CD4-positive, CD25-positive, alpha-beta regulatory T cell (primary cell): Measurements from ENCODE around the gene PLA2G6. TPM values are rescaled to one million over a fixed set of nuclear protein-coding genes. Genes with fewer than 3 reads are reported as not detected.
A peak's percentile ranks its signal among the peaks of the same experiment; 100 is the strongest.
"Not testable (repeated sequence)": the region's sequence is repeated elsewhere in the genome, so short reads cannot be mapped to it uniquely, and the experiment has no call there.

Experiments
- ATAC-seq, 2 donors: fragments of 150-1000 bp; cut with Tn5 transposase; one replicate each; pipeline ENCODE4 v1.10.0; 2021; ENCODE audit warnings: low read depth in 2 of 2, moderate number of reproducible peaks in 2 of 2, moderate library complexity in 1 of 2
- DNase-seq, 3 donors: peaks; one replicate each; pipeline versions ENCODE4 v3.0.0 to v3.0.0-alpha.2; 2012 to 2022; ENCODE audit warnings: mixed read lengths in 1 of 3
- H3K27ac ChIP-seq: one replicate; pipeline ENCODE4 v1.7.0; 2013; ENCODE audit warnings: mild to moderate bottlenecking, low read length; ENCODE audit not compliant: insufficient read depth, poor library complexity, severe bottlenecking
- H3K27me3 ChIP-seq: one replicate; pipeline ENCODE4 v1.7.0; 2013; ENCODE audit warnings: low read length; ENCODE audit not compliant: control insufficient read depth, insufficient read depth
- H3K36me3 ChIP-seq: one replicate; pipeline ENCODE4 v1.7.0; 2013; ENCODE audit warnings: mild to moderate bottlenecking, low read length, moderate library complexity; ENCODE audit not compliant: control insufficient read depth, insufficient read depth
- H3K4me1 ChIP-seq: 2 replicates; pipeline ENCODE4 v1.7.0; 2013; ENCODE audit warnings: mild to moderate bottlenecking, low read length; ENCODE audit not compliant: insufficient read depth, control insufficient read depth, poor library complexity, severe bottlenecking
- H3K4me3 ChIP-seq: one replicate; pipeline ENCODE4 v1.7.0; 2013; ENCODE audit warnings: low read depth, mild to moderate bottlenecking, low read length, moderate library complexity
- H3K9me3 ChIP-seq, 2 experiments: 1 replicate in 1 of 2; 2 replicates in 1 of 2; pipeline ENCODE4 v1.7.0; 2013; ENCODE audit warnings: low read length in 2 of 2, mild to moderate bottlenecking in 1 of 2, moderate library complexity in 1 of 2; ENCODE audit not compliant: control insufficient read depth in 2 of 2
- H3K27ac Mint-ChIP-seq, 3 donors: one replicate each; pipeline ENCODE4 v1.8.0; 2020 to 2022; ENCODE audit warnings: mild to moderate bottlenecking in 3 of 3, mixed read lengths in 3 of 3, moderate library complexity in 2 of 3
- H3K27me3 Mint-ChIP-seq: one replicate; pipeline ENCODE4 v1.8.0; 2022; ENCODE audit warnings: mild to moderate bottlenecking, mixed read lengths
- H3K36me3 Mint-ChIP-seq: one replicate; pipeline ENCODE4 v1.8.0; 2020; ENCODE audit warnings: mixed read lengths
- H3K4me1 Mint-ChIP-seq, 4 donors: one replicate each; pipeline ENCODE4 v1.8.0; 2020 to 2022; ENCODE audit warnings: mixed read lengths in 4 of 4, mild to moderate bottlenecking in 1 of 4
- H3K4me3 Mint-ChIP-seq, 4 donors: one replicate each; pipeline ENCODE4 v1.8.0; 2020 to 2022; ENCODE audit warnings: mild to moderate bottlenecking in 4 of 4, mixed read lengths in 4 of 4, moderate library complexity in 3 of 4
- H3K9me3 Mint-ChIP-seq, 7 donors: one replicate each; pipeline ENCODE4 v1.8.0; 2020 to 2022; ENCODE audit warnings: mixed read lengths in 7 of 7, mild to moderate bottlenecking in 3 of 7, moderate library complexity in 2 of 7
- polyA plus RNA-seq, 4 donors: library from polyadenylated mRNA; unstranded; fragments of 300-500 nt; fragmentation: Illumina TruSeq; gene quantifications; one replicate each; pipeline ENCODE4 v1.2.3, GENCODE V29; 2021
- total RNA-seq: library from RNA; stranded (reverse); gene quantifications from one replicate; pipeline ENCODE4 v1.2.3, GENCODE V29; 2022

PLA2G6 gene
- total and polyA plus RNA-seq, 5 donors from 2014 or later: 2.6 to 137 (median 5.5) TPM

DNA sequence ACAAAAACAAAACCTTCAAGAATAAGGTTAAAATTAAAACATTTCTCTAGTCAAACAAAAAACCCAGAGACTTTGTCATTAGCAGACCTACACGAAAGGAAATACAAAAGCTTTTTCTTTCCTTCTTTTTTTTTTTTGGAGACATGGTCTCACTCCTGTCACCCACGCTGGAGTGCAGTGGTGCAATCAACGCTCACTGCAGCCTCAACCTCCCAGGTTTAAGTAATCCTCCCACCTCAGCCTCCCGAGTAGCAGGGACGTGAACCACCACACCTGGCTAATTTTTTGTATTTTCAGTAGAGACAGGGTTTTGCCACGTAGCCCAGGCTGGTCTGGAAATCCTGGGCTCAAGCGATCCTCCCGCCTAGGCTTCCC, 30.5 kb downstream of the PLA2G6 start:
- no peak for DNase-seq
- no peak overlapping the region for H3K27ac Mint-ChIP-seq
- ATAC-seq: no peak
- Histone ChIP-seq H3K27me3 (no peaks in the 10 kb centered on the region), H3K4me3 (no peak overlapping the region), H3K27ac (no peak overlapping the region), H3K9me3 (no peaks in the 10 kb centered on the region), H3K36me3 (no peaks in the 10 kb centered on the region), H3K4me1 (no peaks in the 10 kb centered on the region)
- H3K9me3 Mint-ChIP-seq: no peaks in the 10 kb centered on the region
- no peaks in the 10 kb centered on the region for H3K27me3 Mint-ChIP-seq
- no peak overlapping the region for H3K4me3 Mint-ChIP-seq
- peaks cover 17% of the 10 kb centered on the region for H3K36me3 Mint-ChIP-seq
- H3K4me1 Mint-ChIP-seq: peaks cover 10 to 20% (median 17%) of the 10 kb centered on the region in 4 donors

DNA sequence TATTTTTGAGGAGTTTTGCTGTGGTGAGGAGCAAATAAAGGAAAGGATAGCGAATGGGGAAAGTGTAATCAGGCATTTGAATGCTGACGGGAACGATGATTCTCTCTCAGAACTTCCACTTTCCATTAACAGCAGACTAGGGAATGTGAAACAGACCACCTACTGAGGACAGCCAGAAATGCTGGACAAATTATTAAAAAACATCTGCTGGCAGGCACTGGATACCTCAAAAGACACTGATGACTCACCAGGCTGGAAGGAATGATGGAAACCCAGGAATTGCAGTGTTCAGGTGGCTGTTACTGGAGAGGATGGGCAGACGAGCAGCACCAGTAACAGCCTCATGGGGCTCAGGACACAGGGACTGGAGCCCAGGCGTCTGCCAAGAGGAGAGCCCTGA, 33.4 kb downstream of the PLA2G6 start:
- Histone ChIP-seq H3K4me3 (no peak overlapping the region), H3K27me3 (no peaks in the 10 kb centered on the region), H3K36me3 (no peaks in the 10 kb centered on the region), H3K27ac (no peak overlapping the region), H3K4me1 (peaks cover 8% of the 10 kb centered on the region), H3K9me3 (no peaks in the 10 kb centered on the region)
- H3K4me1 Mint-ChIP-seq: peaks cover 4 to 20% (median 16%) of the 10 kb centered on the region in 4 donors
- no peaks in the 10 kb centered on the region for H3K9me3 Mint-ChIP-seq
- no peak for ATAC-seq
- H3K27me3 Mint-ChIP-seq: no peaks in the 10 kb centered on the region
- no peak overlapping the region for H3K27ac Mint-ChIP-seq
- no peak overlapping the region for H3K4me3 Mint-ChIP-seq
- H3K36me3 Mint-ChIP-seq: peaks cover 20% of the 10 kb centered on the region
- no peak for DNase-seq

DNA sequence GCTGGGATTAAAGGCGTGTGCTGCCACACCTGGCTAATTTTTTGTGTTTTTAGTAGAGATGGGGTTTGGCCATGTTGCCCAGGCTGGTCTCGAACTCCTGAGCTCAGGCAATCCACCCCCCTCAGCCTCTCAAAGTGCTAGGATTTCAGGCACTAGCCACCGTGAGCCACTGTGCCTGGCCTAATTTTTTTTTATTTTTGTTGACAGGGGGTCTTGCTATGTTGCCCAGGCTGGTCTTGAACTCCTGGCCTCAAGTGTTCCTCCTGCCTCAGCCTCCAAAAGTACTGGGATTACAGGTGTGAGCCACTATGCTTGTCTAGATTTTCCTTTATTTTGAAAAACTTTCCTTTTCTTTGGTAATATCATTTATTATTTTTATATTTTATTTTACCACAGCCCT, 35.5 kb downstream of the PLA2G6 start:
- not testable (repeated sequence) for H3K4me1 ChIP-seq, H3K27ac Mint-ChIP-seq, ATAC-seq, H3K4me3 Mint-ChIP-seq, H3K9me3 Mint-ChIP-seq, DNase-seq, H3K27me3 Mint-ChIP-seq, H3K9me3 ChIP-seq, H3K27ac ChIP-seq, H3K4me3 ChIP-seq, H3K27me3 ChIP-seq
- H3K36me3 Mint-ChIP-seq: peaks cover 28% of the 10 kb centered on the region
- peaks cover 13% of the 10 kb centered on the region for H3K36me3 ChIP-seq
- H3K4me1 Mint-ChIP-seq: peaks cover 9 to 30% (median 14%) of the 10 kb centered on the region in 4 donors

DNA sequence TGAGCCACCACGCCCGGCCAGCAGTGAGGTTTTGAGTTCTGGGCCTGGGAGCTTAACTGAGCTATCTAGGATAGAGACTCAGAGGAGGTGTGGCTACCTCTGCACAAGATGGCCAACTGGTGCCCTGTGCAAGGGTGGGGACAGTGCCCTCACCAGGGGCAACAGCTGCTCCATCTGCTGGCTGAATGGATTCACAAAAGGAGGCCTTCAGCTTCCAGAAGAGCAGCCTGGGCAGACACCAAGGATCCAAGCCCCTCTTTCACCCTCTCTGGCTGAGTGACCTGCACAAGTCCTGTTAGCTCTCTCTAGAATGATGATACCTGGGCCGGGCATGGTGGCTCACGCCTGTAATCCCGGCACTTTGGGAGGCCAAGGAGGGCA, 37.6 kb downstream of the PLA2G6 start:
- peaks cover 5 to 30% (median 14%) of the 10 kb centered on the region in 4 donors for H3K4me1 Mint-ChIP-seq
- H3K36me3 Mint-ChIP-seq: peaks cover 30% of the 10 kb centered on the region
- Histone ChIP-seq H3K36me3 (peaks cover 16% of the 10 kb centered on the region), H3K9me3 (no peaks in the 10 kb centered on the region), H3K27ac (no peak overlapping the region), H3K27me3 (no peaks in the 10 kb centered on the region), H3K4me3 (no peak overlapping the region), H3K4me1 (peaks cover 9% of the 10 kb centered on the region)
- no peak for ATAC-seq
- DNase-seq: no peak
- no peak overlapping the region for H3K27ac Mint-ChIP-seq
- peaks cover 0 to 1% (median 0%) of the 10 kb centered on the region in 7 donors for H3K9me3 Mint-ChIP-seq
- no peak overlapping the region for H3K4me3 Mint-ChIP-seq
- H3K27me3 Mint-ChIP-seq: no peaks in the 10 kb centered on the region

DNA sequence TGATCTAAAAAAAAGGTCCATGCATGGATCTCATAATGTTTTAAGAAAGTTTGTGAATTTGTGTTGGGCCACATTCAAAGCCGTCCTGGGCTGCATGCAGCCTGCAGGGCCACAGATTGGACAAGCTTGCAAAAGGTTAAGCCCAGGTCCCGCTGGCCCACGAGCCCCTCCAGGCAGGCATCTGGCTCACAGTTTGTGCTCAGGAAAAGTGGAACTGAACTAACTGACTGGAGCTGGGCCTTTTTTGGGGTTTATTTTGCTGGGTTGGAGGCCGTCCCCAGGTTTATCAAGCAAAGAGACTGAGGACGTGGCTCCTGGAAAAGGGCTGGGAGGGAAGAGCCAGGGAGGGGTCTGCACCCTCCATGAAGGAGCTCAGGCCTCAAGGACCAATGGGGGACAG, 39.0 kb downstream of the PLA2G6 start:
- H3K27ac ChIP-seq: no peak overlapping the region
- H3K27ac Mint-ChIP-seq: peak overlapping the region in 1 of 3 donors; percentile 67
- DNase-seq (no peak), ATAC-seq (no peak)
- H3K9me3 Mint-ChIP-seq: peaks cover 0 to 1% (median 0%) of the 10 kb centered on the region in 7 donors
- peaks cover 9% of the 10 kb centered on the region for H3K4me1 ChIP-seq
- H3K4me1 Mint-ChIP-seq: peaks cover 4 to 21% (median 6%) of the 10 kb centered on the region in 4 donors
- H3K36me3 ChIP-seq: peaks cover 25% of the 10 kb centered on the region
- peaks cover 21% of the 10 kb centered on the region for H3K36me3 Mint-ChIP-seq
- H3K27me3 ChIP-seq: no peaks in the 10 kb centered on the region
- H3K9me3 ChIP-seq: no peaks in the 10 kb centered on the region
- H3K4me3 ChIP-seq: no peak overlapping the region
- no peak overlapping the region for H3K4me3 Mint-ChIP-seq
- no peaks in the 10 kb centered on the region for H3K27me3 Mint-ChIP-seq

DNA sequence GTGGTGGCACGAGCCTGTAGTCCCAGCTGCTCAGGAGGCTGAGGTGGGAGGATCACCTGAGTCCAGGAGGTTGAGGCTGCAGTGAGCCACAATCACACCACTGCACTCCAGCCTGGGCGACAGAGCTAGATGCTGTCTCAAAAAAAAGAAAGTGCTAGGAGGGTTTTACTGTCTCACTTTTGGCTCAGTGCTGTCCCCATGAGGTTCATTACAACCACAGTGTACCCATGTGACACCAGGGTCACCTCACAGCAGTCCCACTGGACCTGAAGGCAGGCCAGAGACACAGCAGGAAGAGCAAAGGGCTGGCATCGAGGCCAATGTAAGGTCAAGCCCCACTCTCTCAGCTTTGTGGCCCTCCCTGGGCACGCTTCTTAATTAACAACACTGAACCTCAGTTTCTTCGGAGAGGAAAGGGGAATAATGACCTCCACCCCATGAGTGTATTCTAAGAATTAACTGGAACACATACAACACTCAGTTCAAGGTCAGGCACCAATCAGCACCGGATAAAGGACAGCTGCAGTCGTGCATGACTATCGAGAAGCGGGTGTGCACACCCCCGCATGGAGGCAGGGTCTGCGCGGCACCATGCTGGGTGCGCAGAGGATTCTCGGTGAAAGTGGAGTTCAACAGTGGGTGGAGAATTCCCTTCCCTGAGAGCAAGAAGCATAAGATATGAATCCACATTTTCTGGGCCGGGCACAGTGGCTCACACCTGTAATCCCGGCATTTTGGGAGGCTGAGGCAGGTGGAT, 40.2 kb downstream of the PLA2G6 start:
- no peaks in the 10 kb centered on the region for H3K27me3 ChIP-seq
- H3K36me3 ChIP-seq: peaks cover 33% of the 10 kb centered on the region
- H3K4me3 ChIP-seq: no peak overlapping the region
- peaks cover 0 to 1% (median 0%) of the 10 kb centered on the region in 7 donors for H3K9me3 Mint-ChIP-seq
- H3K9me3 ChIP-seq: no peaks in the 10 kb centered on the region
- peaks cover 9% of the 10 kb centered on the region for H3K4me1 ChIP-seq
- H3K4me3 Mint-ChIP-seq: no peak overlapping the region
- H3K4me1 Mint-ChIP-seq: peaks cover 3 to 16% (median 6%) of the 10 kb centered on the region in 4 donors
- ATAC-seq (no peak), DNase-seq (no peak)
- peaks cover 21% of the 10 kb centered on the region for H3K36me3 Mint-ChIP-seq
- H3K27ac ChIP-seq: no peak overlapping the region
- no peaks in the 10 kb centered on the region for H3K27me3 Mint-ChIP-seq
- H3K27ac Mint-ChIP-seq: no peak overlapping the region

DNA sequence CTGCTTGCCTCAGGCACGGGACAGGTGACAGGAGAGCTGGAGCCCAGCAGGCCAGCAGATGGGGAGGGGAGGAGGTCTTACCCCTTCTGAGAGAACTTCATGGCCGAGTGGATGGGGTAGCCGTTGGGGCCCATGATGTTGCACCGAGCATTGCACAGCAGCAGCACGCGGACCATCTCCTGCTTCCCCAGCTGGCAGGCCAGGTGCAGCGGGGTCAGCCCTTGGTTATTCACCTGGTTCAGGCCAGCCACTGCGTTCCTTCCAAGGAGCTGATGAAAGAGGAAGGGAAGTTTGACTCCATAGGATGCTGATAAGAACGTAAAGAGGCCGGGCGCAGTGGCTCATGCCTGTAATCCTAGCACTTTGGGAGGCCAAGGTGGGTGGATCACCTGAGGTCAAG, 41.7 kb downstream of the PLA2G6 start:
- H3K36me3 Mint-ChIP-seq: peaks cover 31% of the 10 kb centered on the region
- H3K27ac Mint-ChIP-seq: peak overlapping the region in 2 of 3 donors; percentile 27 to 65
- H3K27me3 Mint-ChIP-seq: no peaks in the 10 kb centered on the region
- peaks cover 9% of the 10 kb centered on the region for H3K4me1 ChIP-seq
- H3K27me3 ChIP-seq: no peaks in the 10 kb centered on the region
- DNase-seq (no peak), ATAC-seq (no peak)
- no peaks in the 10 kb centered on the region for H3K9me3 ChIP-seq
- no peak overlapping the region for H3K4me3 ChIP-seq
- peaks cover 0 to 1% (median 0%) of the 10 kb centered on the region in 7 donors for H3K9me3 Mint-ChIP-seq
- no peak overlapping the region for H3K27ac ChIP-seq
- no peak overlapping the region for H3K4me3 Mint-ChIP-seq
- H3K4me1 Mint-ChIP-seq: peaks cover 3 to 16% (median 6%) of the 10 kb centered on the region in 4 donors
- peaks cover 42% of the 10 kb centered on the region for H3K36me3 ChIP-seq

DNA sequence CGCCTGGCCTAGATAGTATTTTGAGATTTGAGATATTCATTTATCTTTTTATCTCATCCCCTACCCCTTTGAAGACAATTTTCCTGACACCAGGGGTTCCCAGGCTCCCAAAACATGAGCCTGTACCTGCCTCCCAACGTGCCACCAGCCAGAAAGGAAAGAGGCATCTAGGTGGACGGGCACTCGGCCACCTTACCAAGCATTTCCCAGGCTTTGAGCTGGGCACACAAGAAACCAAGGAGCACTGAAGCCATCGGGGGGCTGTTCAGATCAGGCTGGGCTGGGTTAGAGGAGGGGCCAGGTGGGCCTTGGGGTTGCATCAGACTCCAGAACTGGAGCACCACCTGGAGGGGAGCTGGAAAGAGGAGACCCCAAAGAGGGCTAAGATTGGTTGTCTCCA, 42.7 kb downstream of the PLA2G6 start:
- ATAC-seq: no peak
- Mint-ChIP-seq H3K4me1 (peaks cover 3 to 14% (median 6%) of the 10 kb centered on the region in 4 donors), H3K27ac (peak overlapping the region in 1 of 3 donors; percentile 23), H3K4me3 (no peak overlapping the region), H3K9me3 (peaks cover 0 to 1% (median 0%) of the 10 kb centered on the region in 7 donors), H3K36me3 (peaks cover 33% of the 10 kb centered on the region), H3K27me3 (no peaks in the 10 kb centered on the region)
- H3K27me3 ChIP-seq: no peaks in the 10 kb centered on the region
- H3K9me3 ChIP-seq: no peaks in the 10 kb centered on the region
- H3K4me1 ChIP-seq: peaks cover 8% of the 10 kb centered on the region
- peaks cover 44% of the 10 kb centered on the region for H3K36me3 ChIP-seq
- no peak overlapping the region for H3K4me3 ChIP-seq
- no peak overlapping the region for H3K27ac ChIP-seq
- DNase-seq: no peak
